ENCODE measurements around the gene TLCD3B. TPM values are rescaled to one million over a fixed set of nuclear protein-coding genes. Genes with fewer than 3 reads are reported as not detected.

Gene TLCD3B
- total and polyA plus RNA-seq, 9 of the 15 experiments (the other 6 are each of a cell fraction or from before 2014, with no cell fraction given): 0.10 to 0.52 (median 0.23) TPM; not detected in 4

DNA sequence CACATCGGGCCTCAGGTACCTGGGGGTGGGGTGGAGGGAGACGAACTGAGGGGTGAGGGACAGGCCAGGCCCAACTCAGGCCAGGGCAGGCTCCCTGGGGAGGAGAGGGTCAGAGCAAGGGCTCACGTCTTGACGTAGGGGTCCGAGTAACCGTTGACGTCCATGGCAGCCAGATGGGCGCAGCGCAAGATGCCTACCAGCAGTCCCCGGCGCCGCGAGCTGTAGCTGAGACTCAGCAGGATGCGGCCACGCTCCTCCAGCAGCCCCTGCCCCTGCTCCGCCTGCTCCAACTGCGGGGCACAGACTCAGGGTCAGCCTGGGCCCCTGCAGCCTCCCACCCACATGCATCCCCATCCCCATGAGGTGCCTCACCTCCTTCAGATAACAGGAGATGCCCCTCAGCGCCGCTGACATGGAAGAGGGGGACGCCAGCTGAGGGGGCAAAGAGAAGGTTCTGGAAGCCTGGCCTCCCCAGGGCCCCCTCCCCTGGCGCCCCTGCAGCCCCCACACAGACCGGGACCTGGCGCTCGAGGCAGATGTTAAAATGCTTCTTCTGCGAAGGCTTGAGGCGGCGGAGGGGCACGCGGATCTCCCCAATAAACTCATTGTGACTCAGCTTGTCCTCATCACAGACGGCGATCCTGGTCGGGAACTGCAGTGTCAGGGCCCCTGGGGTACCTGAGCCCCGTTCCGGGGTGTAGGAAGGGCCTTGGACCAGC is 24.3 kb downstream of the TLCD3B start:
- H3K9ac ChIP-seq (ENCODE audit: insufficient read depth in 1 of 2, low read depth in 2 of 2, low read length in 2 of 2): no peak overlapping the region; a peak in 1 of 4 replicates
- POLR2A ChIA-PET: interaction anchor here (0.8 to 0.9 kb wide), 2 partner anchors 64 to 304 kb away, joined by 3 read pairs; no protein-coding TSS in a partner anchor
- H4K20me1 ChIP-seq (replicated peaks; ENCODE audit: control insufficient read depth, insufficient read depth, low read length): peaks cover 5% of the 10 kb centered on the region; the same call in 1 of the 2 replicates
- peaks cover 0 to 9% of the 10 kb centered on the region in 2 experiments; a peak in 3 of 5 replicates for H3K27me3 ChIP-seq (ENCODE audit: control insufficient read depth in 2 of 2, insufficient read depth in 2 of 2, low read length in 2 of 2)
- in situ Hi-C loops (cut with MboI) (no loop called here), intact Hi-C loops (cut with micrococcal nuclease) (loop anchor here (5.0 kb wide), 1 partner anchor 145 kb away; the partner anchor contains the start of gene CDIPT)
- H3K79me2 ChIP-seq (ENCODE audit: control insufficient read depth, insufficient read depth, low read length): no peaks in the 10 kb centered on the region
- no peaks in the 10 kb centered on the region for H3K9me3 ChIP-seq (replicated peaks; ENCODE audit: control insufficient read depth, insufficient read depth, low read depth, low read length)
- ATAC-seq (no peak), FAIRE-seq (no peak), DNase-seq (ENCODE audit: extremely low read depth in 1 of 4, low spot score in 3 of 4) (no peak)
- TF ChIP-seq POLR2A (conservative IDR thresholded peaks at IDR 0.05): no peak
- TF ChIP-seq POLR2G (IDR thresholded peaks at IDR 0.05; ENCODE audit: low read depth, low read length): peak; percentile 51
- H3K4me2 ChIP-seq (ENCODE audit: insufficient read depth, low read length): no peak overlapping the region
- H3K36me3 ChIP-seq (ENCODE audit: control insufficient read depth, insufficient read depth, low read length): peaks cover 9% of the 10 kb centered on the region; the same call in 1 of the 3 replicates
- H3K4me3 ChIP-seq: no peak overlapping the region
- no peak overlapping the region for H3K27ac ChIP-seq (ENCODE audit: extremely low read depth, low read depth, low read length)
- CTCF ChIA-PET (ENCODE audit: low intra/inter-chr PET ratio): no interaction called here
- no peak overlapping the region for H2AFZ ChIP-seq (ENCODE audit: low read depth, low read length)
- H3K4me1 ChIP-seq (replicated peaks in 1 of 2; ENCODE audit: control insufficient read depth in 2 of 2, insufficient read depth in 2 of 2, low read length in 2 of 2): peaks cover 0 to 72% of the 10 kb centered on the region in 2 experiments; a peak in 2 of 5 replicates
- H3K9me1 ChIP-seq (ENCODE audit: control insufficient read depth, insufficient read depth, low read length): no peaks in the 10 kb centered on the region
- BruUV-seq (replicated peaks): no TSS peak
- WGBS (ENCODE audit: insufficient coverage, low coverage, missing lambda C conversion rate): 74% methylated on average over 29 of the region's 34 CpGs

DNA sequence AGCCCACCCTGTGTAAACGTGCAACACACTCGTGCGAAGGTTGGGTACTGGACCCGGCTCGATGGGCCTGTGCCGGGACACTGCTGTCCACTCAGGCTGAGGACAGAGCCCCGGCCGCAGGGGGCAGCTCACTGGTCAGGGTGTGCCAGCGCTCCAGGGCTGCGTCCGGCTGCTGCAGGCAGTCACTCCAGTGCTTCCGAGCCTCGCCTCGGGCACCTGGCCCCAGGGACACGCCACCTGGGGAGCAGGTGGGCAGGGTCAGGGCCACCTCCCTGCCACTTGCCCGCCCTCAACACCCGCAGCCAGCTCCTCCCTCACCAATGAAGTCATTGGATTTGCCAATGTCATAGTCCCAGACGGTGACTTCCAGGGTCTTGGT is 25.0 kb downstream of the TLCD3B start:
- H3K4me1 ChIP-seq (replicated peaks in 1 of 2; ENCODE audit: control insufficient read depth in 2 of 2, insufficient read depth in 2 of 2, low read length in 2 of 2): peaks cover 0 to 68% of the 10 kb centered on the region in 2 experiments; a peak in 2 of 5 replicates
- ATAC-seq (no peak), DNase-seq (ENCODE audit: extremely low read depth in 1 of 4, low spot score in 3 of 4) (no peak), FAIRE-seq (no peak)
- no peak overlapping the region for H3K4me3 ChIP-seq
- no peak overlapping the region for H3K4me2 ChIP-seq (ENCODE audit: insufficient read depth, low read length)
- no peaks in the 10 kb centered on the region for H3K9me3 ChIP-seq (replicated peaks; ENCODE audit: control insufficient read depth, insufficient read depth, low read depth, low read length)
- ChIA-PET POLR2A (interaction anchor here (1.0 to 1.1 kb wide), 2 partner anchors 13 to 15 kb away, joined by 5 to 6 read pairs; no protein-coding TSS in a partner anchor), CTCF (ENCODE audit: low intra/inter-chr PET ratio) (interaction anchor here (0.7 kb wide), 1 partner anchor 305 kb away, joined by 3 read pairs; no protein-coding TSS in a partner anchor)
- no peaks in the 10 kb centered on the region for H3K9me1 ChIP-seq (ENCODE audit: control insufficient read depth, insufficient read depth, low read length)
- BruUV-seq (replicated peaks): no TSS peak
- intact Hi-C loops (cut with micrococcal nuclease): loop anchor here (5.0 kb wide), 1 partner anchor 144 kb away; the partner anchor contains the start of gene CDIPT
- no peaks in the 10 kb centered on the region for H3K79me2 ChIP-seq (ENCODE audit: control insufficient read depth, insufficient read depth, low read length)
- in situ Hi-C loops (cut with MboI): no loop called here
- H4K20me1 ChIP-seq (replicated peaks; ENCODE audit: control insufficient read depth, insufficient read depth, low read length): peaks cover 5% of the 10 kb centered on the region; the same call in 1 of the 2 replicates
- H2AFZ ChIP-seq (ENCODE audit: low read depth, low read length): no peak overlapping the region
- H3K9ac ChIP-seq (ENCODE audit: insufficient read depth in 1 of 2, low read depth in 2 of 2, low read length in 2 of 2): no peak overlapping the region; a peak in 1 of 4 replicates
- H3K27me3 ChIP-seq (ENCODE audit: control insufficient read depth in 2 of 2, insufficient read depth in 2 of 2, low read length in 2 of 2): peaks cover 0 to 9% of the 10 kb centered on the region in 2 experiments; a peak in 3 of 5 replicates
- 88% methylated on average over 14 of the region's 18 CpGs for WGBS (ENCODE audit: insufficient coverage, low coverage, missing lambda C conversion rate)
- TF ChIP-seq, protein P1, sequence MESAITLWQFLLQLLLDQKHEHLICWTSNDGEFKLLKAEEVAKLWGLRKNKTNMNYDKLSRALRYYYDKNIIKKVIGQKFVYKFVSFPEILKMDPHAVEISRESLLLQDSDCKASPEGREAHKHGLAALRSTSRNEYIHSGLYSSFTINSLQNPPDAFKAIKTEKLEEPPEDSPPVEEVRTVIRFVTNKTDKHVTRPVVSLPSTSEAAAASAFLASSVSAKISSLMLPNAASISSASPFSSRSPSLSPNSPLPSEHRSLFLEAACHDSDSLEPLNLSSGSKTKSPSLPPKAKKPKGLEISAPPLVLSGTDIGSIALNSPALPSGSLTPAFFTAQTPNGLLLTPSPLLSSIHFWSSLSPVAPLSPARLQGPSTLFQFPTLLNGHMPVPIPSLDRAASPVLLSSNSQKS (CRISPR knock-in tag; IDR thresholded peaks at IDR 0.05): no peak
- TF ChIP-seq POLR2G (IDR thresholded peaks at IDR 0.05; ENCODE audit: low read depth, low read length): peak; percentile 47
- peaks cover 12% of the 10 kb centered on the region; the same call in 1 of the 3 replicates for H3K36me3 ChIP-seq (ENCODE audit: control insufficient read depth, insufficient read depth, low read length)
- no peak overlapping the region for H3K27ac ChIP-seq (ENCODE audit: extremely low read depth, low read depth, low read length)

All from K562 (cell line).